B cell (primary cell): ENCODE results near the gene PHF20. TPM values are rescaled to one million over a fixed set of nuclear protein-coding genes. Genes with fewer than 3 reads are reported as not detected.

Experiments used
- ATAC-seq: fragments of 200-7000 bp; cut with Tn5 transposase; one replicate; pipeline ENCODE4 v1.10.0; 2021; ENCODE audit warnings: low read depth, mild to moderate bottlenecking, moderate number of reproducible peaks, moderate library complexity
- CTCF ChIA-PET: fragments of 350-600 bp; sonication (Branson Sonifier 250); formaldehyde crosslinking; loops from one replicate; lab custom pipeline; 2021; ENCODE audit warnings: antibody characterized with exemption, inconsistent platforms; lab: Charles Lee
- POLR2A ChIA-PET: fragments of 350-600 bp; sonication (Branson Sonifier 250); formaldehyde crosslinking; loops from one replicate; lab custom pipeline; 2021; ENCODE audit warnings: antibody characterized with exemption; lab: Charles Lee
- DNase-seq: peaks from one replicate; pipeline ENCODE4 v3.0.0; 2013
- H2AFZ ChIP-seq: 2 replicates; pipeline ENCODE4 v1.6.1; 2012; ENCODE audit warnings: mild to moderate bottlenecking, low read depth, low read length; ENCODE audit not compliant: insufficient read depth, poor library complexity, severe bottlenecking
- H3K27ac ChIP-seq, 2 donors: 1 replicate in 1 of 2; 2 replicates in 1 of 2; pipeline ENCODE4 v1.5.1; 2012 to 2013; ENCODE audit warnings: low read length in 2 of 2, mild to moderate bottlenecking in 2 of 2, moderate library complexity in 1 of 2
- H3K27me3 ChIP-seq, 4 experiments: fragments of 200-600 bp in 1 of 4; sonication (generic) in 1 of 4; replicated peaks in 1 of 4; 1 replicate in 2 of 4; 2 replicates in 2 of 4; pipeline versions ENCODE4 v1.6.1 to v1.7.0; 2013 to 2016; ENCODE audit warnings: low read length in 3 of 4, mild to moderate bottlenecking in 2 of 4, mixed read lengths in 1 of 4, moderate library complexity in 1 of 4; ENCODE audit not compliant: insufficient read depth in 4 of 4, control insufficient read depth in 3 of 4; ENCODE audit errors: control extremely low read depth in 1 of 4
- H3K36me3 ChIP-seq, 2 experiments: replicated peaks in 1 of 2; 1 replicate in 1 of 2; 2 replicates in 1 of 2; pipeline versions ENCODE4 v1.6.1 to v1.7.1; 2013; ENCODE audit warnings: low read length in 1 of 2; ENCODE audit not compliant: insufficient read depth in 2 of 2, control insufficient read depth in 1 of 2; ENCODE audit errors: control extremely low read depth in 1 of 2, extremely low read depth in 1 of 2
- H3K4me1 ChIP-seq, 2 donors: fragments of 200-600 bp in 1 of 2; sonication (generic) in 1 of 2; 1 replicate in 1 of 2; 2 replicates in 1 of 2; pipeline versions ENCODE4 v1.5.1 to v1.6.1; 2013 to 2017; ENCODE audit warnings: low read length in 2 of 2; ENCODE audit not compliant: control insufficient read depth in 2 of 2, insufficient read depth in 2 of 2
- H3K4me2 ChIP-seq: replicated peaks from 2 replicates; pipeline ENCODE3; 2012; ENCODE audit warnings: mild to moderate bottlenecking, low read depth, low read length; ENCODE audit not compliant: poor library complexity, severe bottlenecking
- H3K4me3 ChIP-seq, 5 experiments: fragments of 200-600 bp in 1 of 5; sonication (generic) in 1 of 5; 1 replicate in 3 of 5; 2 replicates in 2 of 5; pipeline versions ENCODE4 v1.5.1 to v1.7.0; 2011 to 2016; ENCODE audit warnings: low read length in 4 of 5, mild to moderate bottlenecking in 4 of 5, low read depth in 2 of 5, control low read depth in 1 of 5, moderate library complexity in 1 of 5; ENCODE audit not compliant: insufficient read depth in 1 of 5; ENCODE audit errors: control extremely low read depth in 1 of 5, extremely low read depth in 1 of 5
- H3K79me2 ChIP-seq: fragments of 200-600 bp; sonication (generic); one replicate; pipeline ENCODE4 v1.6.0; 2016; ENCODE audit warnings: low read length; ENCODE audit not compliant: control insufficient read depth, insufficient read depth
- H3K9ac ChIP-seq: fragments of 200-600 bp; sonication (generic); 2 replicates; pipeline ENCODE4 v1.6.1; 2017; ENCODE audit warnings: mild to moderate bottlenecking, low read length, moderate library complexity
- H3K9me3 ChIP-seq, 3 donors: one replicate each; pipeline versions ENCODE4 v1.6.1 to v1.7.1; 2013; ENCODE audit warnings: low read length in 2 of 3; ENCODE audit not compliant: control insufficient read depth in 2 of 3, insufficient read depth in 1 of 3; ENCODE audit errors: control extremely low read depth in 1 of 3
- H4K20me1 ChIP-seq: 2 replicates; pipeline ENCODE4 v1.6.0; 2012; ENCODE audit warnings: mild to moderate bottlenecking, low read length; ENCODE audit not compliant: insufficient read depth, control insufficient read depth, poor library complexity, severe bottlenecking
- H3K27ac Mint-ChIP-seq: one replicate; pipeline ENCODE4 v1.8.0; 2021; ENCODE audit warnings: mixed read lengths
- H3K27me3 Mint-ChIP-seq: one replicate; pipeline ENCODE4 v1.8.0; 2021; ENCODE audit warnings: mixed read lengths
- H3K4me1 Mint-ChIP-seq: one replicate; pipeline ENCODE4 v1.8.0; 2021; ENCODE audit warnings: mixed read lengths
- H3K4me3 Mint-ChIP-seq: one replicate; pipeline ENCODE4 v1.8.0; 2021; ENCODE audit warnings: mixed read lengths
- H3K9me3 Mint-ChIP-seq: one replicate; pipeline ENCODE4 v1.8.0; 2022; ENCODE audit warnings: mixed read lengths; ENCODE audit not compliant: insufficient read depth
- CTCF ChIP-seq: fragments of 200-600 bp; IDR thresholded peaks from one replicate; pipeline ENCODE4 v1.8.0; 2022; ENCODE audit warnings: antibody characterized with exemption, mild to moderate bottlenecking
- EZH2 ChIP-seq: IDR thresholded peaks from 2 replicates; pipeline ENCODE4 v1.6.1; 2012; ENCODE audit warnings: borderline replicate concordance, low read depth, mild to moderate bottlenecking, moderate library complexity, low read length; ENCODE audit not compliant: insufficient read depth, poor library complexity, severe bottlenecking
- WGBS: methylation state at CpG from one replicate; pipeline ENCODE4 v1.1.5; 2013; ENCODE audit warnings: missing lambda C conversion rate; ENCODE audit not compliant: insufficient coverage; 5-methylcytosine and 5-hydroxymethylcytosine counted together
- intact Hi-C: fragments of 100-400 bp; cut with micrococcal nuclease; formaldehyde crosslinking; loops from one replicate; pipeline ENCODE4 v1.10.0; 2022
- polyA plus RNA-seq: library from polyadenylated mRNA; depleted of rRNA; stranded (reverse); fragments of >200 nt; gene quantifications from 2 replicates; pipeline ENCODE4 v1.2.3, GENCODE V29; 2012
- total RNA-seq, 2 donors: library from RNA; stranded (reverse); fragments of 120-200 nt in 1 of 2; gene quantifications; 1 replicate in 1 of 2; 2 replicates in 1 of 2; pipeline versions ENCODE4 v1.2.3 to v1.2.4, GENCODE V29; 2013 to 2022

The PHF20 gene
- total and polyA plus RNA-seq, 2 donors (not counting 1 experiment from before 2014, with no cell fraction given): 53.6 to 92.3 TPM

GRCh38 chr20:35837577-35838195 is 65.9 kb downstream of the PHF20 start:
- H3K36me3 ChIP-seq: peaks cover 4 to 16% of the 10 kb centered on the region in 2 experiments
- H3K27ac ChIP-seq: no peak overlapping the region
- H3K9me3 ChIP-seq: peaks cover 2 to 16% (median 3%) of the 10 kb centered on the region in 3 donors
- no peak overlapping the region for H3K4me2 ChIP-seq
- peaks cover 23% of the 10 kb centered on the region for H4K20me1 ChIP-seq
- intact Hi-C loops: no loop called here
- peaks cover 4% of the 10 kb centered on the region for H3K9me3 Mint-ChIP-seq
- H3K4me3 ChIP-seq: no peak overlapping the region
- ChIA-PET POLR2A (no interaction called here), CTCF (no interaction called here)
- H3K9ac ChIP-seq: no peak overlapping the region
- no peaks in the 10 kb centered on the region for H3K27me3 ChIP-seq
- H3K4me1 Mint-ChIP-seq: peaks cover 18% of the 10 kb centered on the region
- no peak for DNase-seq
- TF ChIP-seq CTCF (no peak), EZH2 (no peak)
- H3K4me1 ChIP-seq: no peaks in the 10 kb centered on the region
- no peaks in the 10 kb centered on the region for H3K27me3 Mint-ChIP-seq
- no peak overlapping the region for H3K27ac Mint-ChIP-seq
- no peak overlapping the region for H2AFZ ChIP-seq
- no peak for ATAC-seq
- no peak overlapping the region for H3K4me3 Mint-ChIP-seq
- 94% methylated on average over 3 of the region's 6 CpGs for WGBS
- peaks cover 77% of the 10 kb centered on the region for H3K79me2 ChIP-seq

- H3K9me3 ChIP-seq: peaks cover 2 to 21% (median 3%) of the 10 kb centered on the region in 3 donors
- no peak overlapping the region for H3K27ac ChIP-seq
- no peak overlapping the region for H3K4me3 Mint-ChIP-seq
- peaks cover 15% of the 10 kb centered on the region for H3K4me1 Mint-ChIP-seq
- peaks cover 6 to 21% of the 10 kb centered on the region in 2 experiments for H3K36me3 ChIP-seq
- H3K4me3 ChIP-seq: no peak overlapping the region
- no peaks in the 10 kb centered on the region for H3K27me3 ChIP-seq
- intact Hi-C loops: no loop called here
- H4K20me1 ChIP-seq: peaks cover 23% of the 10 kb centered on the region
- POLR2A ChIA-PET: interaction anchor here (0.7 kb wide), 1 partner anchor 201 kb away, joined by 4 read pairs; no protein-coding TSS in a partner anchor
- peaks cover 4% of the 10 kb centered on the region for H3K9me3 Mint-ChIP-seq
- DNase-seq: no peak
- ATAC-seq: no peak
- 87% methylated on average over 4 of the region's 4 CpGs for WGBS
- peaks cover 72% of the 10 kb centered on the region for H3K79me2 ChIP-seq
- no peaks in the 10 kb centered on the region for H3K27me3 Mint-ChIP-seq
- no peak overlapping the region for H3K4me2 ChIP-seq
- no peak overlapping the region for H3K27ac Mint-ChIP-seq
- no peak overlapping the region for H2AFZ ChIP-seq
- no peak overlapping the region for H3K9ac ChIP-seq
- H3K4me1 ChIP-seq: no peaks in the 10 kb centered on the region
- CTCF ChIA-PET: no interaction called here
- TF ChIP-seq CTCF: no peak
Measured at GRCh38 chr20:35838205-35838604, 66.4 kb downstream of the PHF20 start.
